Measurements from ENCODE around the gene UGT3A1.
A peak's percentile ranks its signal among the peaks of the same experiment; 100 is the strongest.

Gene UGT3A1

GRCh38 chr5:35903631-35904203, 87.5 kb downstream of the UGT3A1 start:
- Mint-ChIP-seq H3K36me3 (no peaks in the 10 kb centered on the region), H3K4me3 (no peak overlapping the region), H3K9me3 (no peaks in the 10 kb centered on the region), H3K27ac (peak overlapping the region; percentile 56), H3K4me1 (peaks cover 75% of the 10 kb centered on the region)
- DNase-seq (ENCODE audit: low spot score in 2 of 2) (no peak), ATAC-seq (peak; percentile 78)

- no peak for DNase-seq (ENCODE audit: low spot score in 2 of 2)
- peak overlapping the region; percentile 12 for H3K4me3 Mint-ChIP-seq
- ATAC-seq, result peak; percentile 73
These were observed 89.0 kb downstream of the UGT3A1 start for GRCh38 chr5:35902046-35902672.

More at GRCh38 chr5:35902046-35902672, 89.0 kb downstream of the UGT3A1 start:
- H3K36me3 Mint-ChIP-seq, result no peaks in the 10 kb centered on the region
- peaks cover 68% of the 10 kb centered on the region for H3K4me1 Mint-ChIP-seq
- H3K27ac Mint-ChIP-seq, result no peak overlapping the region
- H3K9me3 Mint-ChIP-seq, result no peaks in the 10 kb centered on the region
